K562 (cell line): ENCODE data around the gene EGR4. TPM values are rescaled to one million over a fixed set of nuclear protein-coding genes. Genes with fewer than 3 reads are reported as not detected.
A peak's percentile ranks its signal among the peaks of the same experiment; 100 is the strongest.

Source experiments
- ATAC-seq: fragments of 200-7000 bp; cut with Tn5 transposase; 3 replicates; pipeline ENCODE4 v1.9.1; 2020; ENCODE audit warnings: moderate library complexity
- BruUV-seq: library from RNA; stranded (reverse); fragments of 400-500 nt; replicated peaks from 2 replicates; lab custom pipeline; 2021; lab: Mats Ljungman, UMichigan
- CTCF ChIA-PET: fragments of 300-600 bp; formaldehyde crosslinking; extraction: SDS; loops from one replicate; lab custom pipeline; 2021; ENCODE audit warnings: low intra/inter-chr PET ratio; lab: Yijun Ruan, JAX
- POLR2A ChIA-PET: fragments of 300-600, 350-650 bp; sonication (Branson Sonifier 250); formaldehyde crosslinking; extraction: SDS; loops from one replicate; lab custom pipeline; 2021; ENCODE audit warnings: antibody characterized with exemption, inconsistent platforms; lab: Yijun Ruan, JAX
- DNase-seq, 4 experiments: peaks; one replicate each; pipeline versions ENCODE4 v3.0.0 to v3.0.0-alpha.2; 2011 to 2018; ENCODE audit warnings: low spot score in 3 of 4, mixed read lengths in 3 of 4; ENCODE audit errors: extremely low read depth in 1 of 4
- FAIRE-seq: peaks from 2 replicates; lab custom pipeline; 2011; peaks lifted over from hg19 to GRCh38; lab: Jason Lieb, UNC
- H2AFZ ChIP-seq: 2 replicates; pipeline ENCODE4 v1.6.0; 2011; ENCODE audit warnings: low read depth, low read length, control low read depth, inconsistent platforms
- H3K27ac ChIP-seq: fragments of 200-600 bp; 3 replicates; pipeline ENCODE4 v1.8.0; 2011; ENCODE audit warnings: low read depth, mild to moderate bottlenecking, control low read depth, inconsistent platforms, low read length, moderate library complexity, mixed read lengths; ENCODE audit errors: extremely low read depth
- H3K27me3 ChIP-seq, 2 experiments: fragments of 300-600 bp in 1 of 2; 2 replicates in 1 of 2; 3 replicates in 1 of 2; pipeline versions ENCODE4 v1.6.0 to v1.8.0; 2011; ENCODE audit warnings: inconsistent platforms in 2 of 2, low read length in 2 of 2, mild to moderate bottlenecking in 1 of 2, mixed read lengths in 1 of 2, moderate library complexity in 1 of 2; ENCODE audit not compliant: control insufficient read depth in 2 of 2, insufficient read depth in 2 of 2
- H3K36me3 ChIP-seq: fragments of 300-600 bp; 3 replicates; pipeline ENCODE4 v1.8.0; 2011; ENCODE audit warnings: mild to moderate bottlenecking, low read length, inconsistent platforms; ENCODE audit not compliant: control insufficient read depth, insufficient read depth
- H3K4me1 ChIP-seq, 2 experiments: fragments of 200-600 bp in 1 of 2; replicated peaks in 1 of 2; 2 replicates in 1 of 2; 3 replicates in 1 of 2; pipeline versions ENCODE4 v1.5.1 to v1.8.0; 2011; ENCODE audit warnings: inconsistent platforms in 2 of 2, low read length in 2 of 2, mild to moderate bottlenecking in 1 of 2, mixed read lengths in 1 of 2, moderate library complexity in 1 of 2; ENCODE audit not compliant: control insufficient read depth in 2 of 2, insufficient read depth in 2 of 2
- H3K4me2 ChIP-seq: 2 replicates; pipeline ENCODE4 v1.6.1; 2011; ENCODE audit warnings: low read length, control low read depth, inconsistent platforms, mixed read lengths; ENCODE audit not compliant: insufficient read depth
- H3K4me3 ChIP-seq: fragments of 200-600 bp; sonication (generic), shearing (Covaris generic); 2 replicates; pipeline ENCODE4 v1.5.1; 2016; ENCODE audit warnings: control low read depth, inconsistent platforms
- H3K79me2 ChIP-seq: fragments of 200-600 bp; 3 replicates; pipeline ENCODE4 v1.8.0; 2011; ENCODE audit warnings: low read length, inconsistent platforms; ENCODE audit not compliant: control insufficient read depth, insufficient read depth
- H3K9ac ChIP-seq, 2 experiments: 2 replicates each; pipeline versions ENCODE4 v1.6.0 to v1.6.1; 2011; ENCODE audit warnings: low read depth in 2 of 2, low read length in 2 of 2, control low read depth in 1 of 2, inconsistent platforms in 1 of 2, mild to moderate bottlenecking in 1 of 2, mixed read lengths in 1 of 2; ENCODE audit not compliant: insufficient read depth in 1 of 2
- H3K9me1 ChIP-seq: one replicate; pipeline ENCODE4 v1.6.0; 2011; ENCODE audit warnings: inconsistent platforms, mild to moderate bottlenecking, low read length, moderate library complexity; ENCODE audit not compliant: control insufficient read depth, insufficient read depth
- H3K9me3 ChIP-seq: replicated peaks from 2 replicates; pipeline ENCODE4 v1.5.1; 2011; ENCODE audit warnings: low read depth, low read length, inconsistent platforms; ENCODE audit not compliant: control insufficient read depth, insufficient read depth
- H4K20me1 ChIP-seq: replicated peaks from 2 replicates; pipeline ENCODE4 v1.6.1; 2011; ENCODE audit warnings: low read length, inconsistent platforms, mixed read lengths; ENCODE audit not compliant: control insufficient read depth, insufficient read depth
- ARID3A ChIP-seq: IDR thresholded peaks from 2 replicates; pipeline ENCODE4 v1.6.1; 2012; ENCODE audit warnings: low read depth, low read length, improper control_type of control experiment, borderline replicate concordance
- CREB1 ChIP-seq, 2 experiments: sonication (generic) in 1 of 2; formaldehyde crosslinking in 1 of 2; IDR thresholded peaks; 2 replicates each; pipeline versions ENCODE4 v1.6.1 to v1.8.0; 2012 to 2022; ENCODE audit warnings: inconsistent platforms in 1 of 2, mild to moderate bottlenecking in 1 of 2, missing genetic modification reagents in 1 of 2, moderate library complexity in 1 of 2
- DNMT1 ChIP-seq: fragments of 450-650 bp; IDR thresholded peaks from 2 replicates; pipeline ENCODE4 v1.6.1; 2016; ENCODE audit warnings: antibody characterized with exemption, mild to moderate bottlenecking
- FOXK2 ChIP-seq, 2 experiments: fragments of 450-650 bp; IDR thresholded peaks in 1 of 2; conservative IDR thresholded peaks in 1 of 2; 2 replicates each; pipeline ENCODE4 v1.6.1; 2016; ENCODE audit warnings: low read depth in 2 of 2, mild to moderate bottlenecking in 1 of 2
- FOXM1 ChIP-seq, 2 experiments: fragments of 450-650 bp in 1 of 2; sonication (generic) in 1 of 2; formaldehyde crosslinking in 1 of 2; IDR thresholded peaks; 2 replicates each; pipeline versions ENCODE4 v1.6.1 to v1.9.0; 2017 to 2022; ENCODE audit warnings: low read depth in 2 of 2, mild to moderate bottlenecking in 2 of 2, missing genetic modification reagents in 1 of 2, moderate library complexity in 1 of 2
- MCM5 ChIP-seq: fragments of 450-650 bp; IDR thresholded peaks from 2 replicates; pipeline ENCODE4 v1.6.1; 2016; ENCODE audit warnings: low read depth
- MED1 ChIP-seq: sonication (generic); formaldehyde crosslinking; IDR thresholded peaks from 2 replicates; pipeline ENCODE4 v1.8.1; 2023; ENCODE audit warnings: missing genetic modification reagents, borderline replicate concordance
- NEUROD1 ChIP-seq: fragments of 150-350 bp; IDR thresholded peaks from 2 replicates; pipeline ENCODE4 v1.6.1; 2014; ENCODE audit warnings: borderline replicate concordance, low read length, low read depth; ENCODE audit not compliant: partially characterized antibody
- ZNF79 ChIP-seq: fragments of 250-450 bp; sonication (Bioruptor Pico); IDR thresholded peaks from 2 replicates; pipeline ENCODE4 v1.4.0; 2020; ENCODE audit warnings: low read depth, mild to moderate bottlenecking, moderate library complexity
- WGBS: fragments of 100-300 bp; shearing (Covaris generic); methylation state at CpG from one replicate; pipeline ENCODE4 v1.1.6; 2016; ENCODE audit warnings: low coverage, mixed read lengths; ENCODE audit not compliant: insufficient coverage; ENCODE audit errors: missing lambda C conversion rate; 5-methylcytosine and 5-hydroxymethylcytosine counted together
- in situ Hi-C: fragments of 300-500 bp; cut with MboI; formaldehyde crosslinking; loops from 4 replicates; pipeline ENCODE4 v1.15.0; 2018; ENCODE audit warnings: inconsistent platforms, mixed read lengths
- intact Hi-C: fragments of 100-400 bp; cut with micrococcal nuclease; formaldehyde crosslinking; loops from 2 replicates; pipeline ENCODE4 v1.14.2; 2022
- polyA plus RNA-seq, 8 experiments: library from polyadenylated mRNA; depleted of rRNA in 4 of 8; stranded (reverse) in 5 of 8; unstranded in 3 of 8; fragments of >200 nt; fragmentation: Nextera tagmentation in 2 of 8; fragmentation: Illumina TruSeq in 1 of 8; extraction: Ambion mirVana in 2 of 8; extraction: Trizol in 1 of 8; gene quantifications; 2 replicates each; pipeline versions ENCODE4 v1.2.1 to v1.2.3, GENCODE V29; 2011 to 2014; ENCODE audit warnings: inconsistent platforms in 1 of 8, missing spikeins in 1 of 8
- total RNA-seq, 7 experiments: library from RNA; depleted of rRNA in 6 of 7; stranded (reverse); fragments of >200 nt in 6 of 7; fragmentation: Illumina TruSeq in 2 of 7; extraction: Trizol in 2 of 7; gene quantifications; 2 replicates each; pipeline versions ENCODE4 v1.2.1 to v1.2.3, GENCODE V29; 2011 to 2021; ENCODE audit warnings: low replicate concordance in 1 of 7

The EGR4 gene
- total and polyA plus RNA-seq, 9 of the 15 experiments (the other 6 are each of a cell fraction or from before 2014, with no cell fraction given), result not detected

- Histone ChIP-seq H3K27ac (no peak overlapping the region), H3K9me3 (no peaks in the 10 kb centered on the region), H3K4me1 (peaks cover 3 to 20% of the 10 kb centered on the region in 2 experiments; a peak in 4 of 5 replicates), H3K36me3 (0 out of 3 replicates have a peak, but pooled peaks cover 2% of the 10 kb centered on the region), H3K79me2 (peaks cover 7% of the 10 kb centered on the region), H2AFZ (peak overlapping the region; percentile 93; the same call in 1 of the 2 replicates), H3K9ac (peak overlapping the region in 1 of 2 experiments; percentile 90; a peak in 2 of 4 replicates), H3K4me2 (peak overlapping the region; percentile 76), H3K4me3 (peak overlapping the region; percentile 58), H4K20me1 (0 out of 2 replicates have a peak, but pooled peaks cover 4% of the 10 kb centered on the region), H3K9me1 (no peaks in the 10 kb centered on the region), H3K27me3 (no peaks in the 10 kb centered on the region)
- ChIA-PET CTCF (no interaction called here), POLR2A (no interaction called here)
- intact Hi-C loops, result no loop called here
- DNase-seq, result no peak
- TSS peak; percentile 42 for BruUV-seq
- no peak for FAIRE-seq
- WGBS, result 23% methylated on average over 5 of the region's 5 CpGs
- ATAC-seq, result no peak
- TF ChIP-seq MED1 (CRISPR knock-in tag) (no peak), NEUROD1 (no peak), MCM5 (no peak), ZNF79 (CRISPR knock-in tag) (peak; percentile 82), DNMT1 (no peak), ARID3A (no peak), CREB1 (IDR thresholded peaks at IDR 0.05) (no peak), CREB1 (CRISPR knock-in tag; IDR thresholded peaks at IDR 0.05) (no peak), FOXK2 (conservative IDR thresholded peaks at IDR 0.05 in 1 of 2, IDR thresholded peaks at IDR 0.05 in 1 of 2; ENCODE audit: low read depth in 2 of 2) (no peak), FOXM1 (IDR thresholded peaks at IDR 0.05; ENCODE audit: low read depth) (no peak), FOXM1 (CRISPR knock-in tag; IDR thresholded peaks at IDR 0.05; ENCODE audit: low read depth) (no peak)
- in situ Hi-C loops, result no loop called here
Measured at GRCh38 chr2:73282924-73283544, 10.3 kb downstream of the EGR4 start.
